Liver (tissue), 9 donors: Measurements from ENCODE around the gene TPRG1L. TPM values are rescaled to one million over a fixed set of nuclear protein-coding genes. Genes with fewer than 3 reads are reported as not detected.
A peak's percentile ranks its signal among the peaks of the same experiment; 100 is the strongest.

Source experiments
- DNase-seq: peaks from one replicate; pipeline ENCODE4 v3.0.0-alpha.2; 2017; ENCODE audit warnings: low spot score
- H3K27ac ChIP-seq, 2 donors: one replicate each; pipeline ENCODE4 v1.7.0; 2013; ENCODE audit warnings: inconsistent platforms in 2 of 2, low read length in 2 of 2, control low read depth in 1 of 2, low read depth in 1 of 2, mild to moderate bottlenecking in 1 of 2
- H3K27me3 ChIP-seq, 4 donors: one replicate each; pipeline versions ENCODE4 v1.6.1 to v1.7.0; 2013; ENCODE audit warnings: low read length in 3 of 4, inconsistent platforms in 1 of 4, mild to moderate bottlenecking in 1 of 4, moderate library complexity in 1 of 4; ENCODE audit not compliant: control insufficient read depth in 4 of 4, insufficient read depth in 4 of 4
- H3K36me3 ChIP-seq, 4 donors: one replicate each; pipeline versions ENCODE4 v1.6.1 to v1.7.0; 2013; ENCODE audit warnings: low read length in 3 of 4, mild to moderate bottlenecking in 3 of 4, low read depth in 1 of 4, moderate library complexity in 1 of 4; ENCODE audit not compliant: control insufficient read depth in 4 of 4, insufficient read depth in 3 of 4
- H3K4me1 ChIP-seq, 4 donors: one replicate each; pipeline versions ENCODE4 v1.6.1 to v1.7.0; 2013; ENCODE audit warnings: low read length in 3 of 4, mild to moderate bottlenecking in 3 of 4, moderate library complexity in 1 of 4; ENCODE audit not compliant: control insufficient read depth in 4 of 4, insufficient read depth in 4 of 4
- H3K4me3 ChIP-seq, 3 donors: one replicate each; pipeline versions ENCODE4 v1.6.1 to v1.7.0; 2013; ENCODE audit warnings: low read length in 3 of 3, control low read depth in 1 of 3, low read depth in 1 of 3, mild to moderate bottlenecking in 1 of 3
- H3K9ac ChIP-seq, 2 donors: one replicate each; pipeline ENCODE4 v1.7.0; 2013; ENCODE audit warnings: low read length in 2 of 2, mild to moderate bottlenecking in 2 of 2, moderate library complexity in 2 of 2, control low read depth in 1 of 2, low read depth in 1 of 2
- H3K9me3 ChIP-seq, 4 donors: one replicate each; pipeline versions ENCODE4 v1.6.1 to v1.7.0; 2013; ENCODE audit warnings: low read length in 3 of 4; ENCODE audit not compliant: control insufficient read depth in 4 of 4
- FOXA1 ChIP-seq: IDR thresholded peaks from 2 replicates; pipeline ENCODE4 v1.6.1; 2016; ENCODE audit warnings: antibody characterized with exemption
- FOXA2 ChIP-seq: IDR thresholded peaks from 2 replicates; pipeline ENCODE4 v1.6.1; 2016; ENCODE audit warnings: antibody characterized with exemption
- GABPA ChIP-seq, 2 donors: IDR thresholded peaks in 1 of 2; conservative IDR thresholded peaks in 1 of 2; 2 replicates each; pipeline ENCODE4 v1.6.1; 2016; ENCODE audit warnings: antibody characterized with exemption in 2 of 2, mild to moderate bottlenecking in 1 of 2, moderate library complexity in 1 of 2
- HNF4G ChIP-seq: IDR thresholded peaks from 2 replicates; pipeline ENCODE4 v1.6.1; 2016; ENCODE audit warnings: antibody characterized with exemption
- JUND ChIP-seq, 2 donors: IDR thresholded peaks; 2 replicates each; pipeline ENCODE4 v1.6.1; 2016; ENCODE audit warnings: antibody characterized with exemption in 2 of 2
- NR2F2 ChIP-seq: IDR thresholded peaks from 2 replicates; pipeline ENCODE4 v1.6.1; 2016; ENCODE audit warnings: antibody characterized with exemption
- RAD21 ChIP-seq, 2 donors: IDR thresholded peaks; 2 replicates each; pipeline ENCODE4 v1.6.1; 2016; ENCODE audit warnings: antibody characterized with exemption in 2 of 2, mild to moderate bottlenecking in 2 of 2
- RXRA ChIP-seq, 2 donors: IDR thresholded peaks; 2 replicates each; pipeline ENCODE4 v1.6.1; 2017 to 2018; ENCODE audit warnings: antibody characterized with exemption in 2 of 2, mild to moderate bottlenecking in 1 of 2
- TAF1 ChIP-seq: conservative IDR thresholded peaks from 2 replicates; pipeline ENCODE4 v1.6.1; 2016; ENCODE audit warnings: antibody characterized with exemption, mild to moderate bottlenecking
- YY1 ChIP-seq: IDR thresholded peaks from 2 replicates; pipeline ENCODE4 v1.6.1; 2016; ENCODE audit warnings: antibody characterized with exemption, mild to moderate bottlenecking
- WGBS: extraction: QIAGEN DNeasy Blood & Tissue Kit; methylation state at CpG from one replicate; pipeline ENCODE4 v1.1.7; 2013; 5-methylcytosine and 5-hydroxymethylcytosine counted together
- polyA plus RNA-seq, 2 donors: library from polyadenylated mRNA; stranded (reverse) in 1 of 2; unstranded in 1 of 2; fragments of 200-250 nt in 1 of 2; fragments of >200 nt in 1 of 2; fragmentation: Nextera tagmentation in 1 of 2; extraction: Ambion mirVana in 1 of 2; gene quantifications; one replicate each; pipeline versions ENCODE4 v1.2.1 to v1.2.3, GENCODE V29; 2013 to 2015
- total RNA-seq, 2 donors: library from RNA; depleted of rRNA; stranded (reverse); fragments of >200 nt; gene quantifications; one replicate each; pipeline ENCODE4 v1.2.3, GENCODE V29; 2014
- TF ChIP-seq, protein P1 (sequence below): IDR thresholded peaks from 2 replicates; pipeline ENCODE4 v1.6.1; 2016; ENCODE audit warnings: antibody characterized with exemption
- TF ChIP-seq, protein P2 (sequence below): IDR thresholded peaks from 2 replicates; pipeline ENCODE4 v1.6.1; 2016; ENCODE audit warnings: antibody characterized with exemption, mild to moderate bottlenecking
- TF ChIP-seq, protein P3 (sequence below): fragments of 150-350 bp; IDR thresholded peaks from 2 replicates; pipeline ENCODE4 v1.5.1; 2017; ENCODE audit warnings: improper control_type of control experiment, low read depth, low read length; ENCODE audit not compliant: missing input control
- donor health status: healthy.
- donor health status: healthy.
- donor health status: healthy.
- donor health status: healthy.
- donor health status: healthy.

Gene TPRG1L
- total and polyA plus RNA-seq, 4 donors: 29.3 to 51.0 (median 43.9) TPM

DNA sequence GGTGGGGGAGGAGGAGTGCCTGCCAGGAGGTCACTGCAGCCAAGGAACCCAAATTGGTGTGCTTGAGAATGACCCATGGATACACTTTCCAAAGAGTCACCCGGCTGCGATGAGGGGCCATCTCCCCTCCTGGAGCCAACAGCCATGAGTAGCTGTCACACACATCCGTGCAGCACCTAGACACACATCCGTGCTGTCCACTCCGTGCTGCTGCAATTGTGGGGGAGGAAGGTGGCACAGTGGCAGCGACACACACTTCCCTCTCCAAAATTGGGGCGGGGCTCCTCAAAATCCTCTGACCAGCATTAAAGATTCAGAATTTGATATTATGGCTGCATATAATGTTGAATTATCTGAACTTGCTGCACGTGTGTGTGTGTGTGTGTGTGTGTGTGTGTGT is 43.3 kb downstream of the TPRG1L start:
- Histone ChIP-seq H3K27ac (no peak overlapping the region), H3K9ac (no peak overlapping the region), H3K9me3 (no peaks in the 10 kb centered on the region), H3K4me1 (peaks cover 5 to 22% (median 8%) of the 10 kb centered on the region in 4 donors), H3K4me3 (no peak overlapping the region), H3K27me3 (no peaks in the 10 kb centered on the region), H3K36me3 (no peaks in the 10 kb centered on the region)
- 75% methylated on average over 8 of the region's 8 CpGs for WGBS
- DNase-seq: no peak
- TF ChIP-seq JUND (IDR thresholded peaks at IDR 0.05) (no peak), NR2F2 (no peak), TAF1 (no peak), GABPA (IDR thresholded peaks at IDR 0.05 in 1 of 2, conservative IDR thresholded peaks at IDR 0.05 in 1 of 2) (no peak), FOXA1 (no peak), RXRA (IDR thresholded peaks at IDR 0.05) (no peak), FOXA2 (no peak), YY1 (no peak), HNF4G (no peak)
- TF ChIP-seq, protein P1, sequence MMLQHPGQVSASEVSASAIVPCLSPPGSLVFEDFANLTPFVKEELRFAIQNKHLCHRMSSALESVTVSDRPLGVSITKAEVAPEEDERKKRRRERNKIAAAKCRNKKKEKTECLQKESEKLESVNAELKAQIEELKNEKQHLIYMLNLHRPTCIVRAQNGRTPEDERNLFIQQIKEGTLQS: no peak
- TF ChIP-seq, protein P2, sequence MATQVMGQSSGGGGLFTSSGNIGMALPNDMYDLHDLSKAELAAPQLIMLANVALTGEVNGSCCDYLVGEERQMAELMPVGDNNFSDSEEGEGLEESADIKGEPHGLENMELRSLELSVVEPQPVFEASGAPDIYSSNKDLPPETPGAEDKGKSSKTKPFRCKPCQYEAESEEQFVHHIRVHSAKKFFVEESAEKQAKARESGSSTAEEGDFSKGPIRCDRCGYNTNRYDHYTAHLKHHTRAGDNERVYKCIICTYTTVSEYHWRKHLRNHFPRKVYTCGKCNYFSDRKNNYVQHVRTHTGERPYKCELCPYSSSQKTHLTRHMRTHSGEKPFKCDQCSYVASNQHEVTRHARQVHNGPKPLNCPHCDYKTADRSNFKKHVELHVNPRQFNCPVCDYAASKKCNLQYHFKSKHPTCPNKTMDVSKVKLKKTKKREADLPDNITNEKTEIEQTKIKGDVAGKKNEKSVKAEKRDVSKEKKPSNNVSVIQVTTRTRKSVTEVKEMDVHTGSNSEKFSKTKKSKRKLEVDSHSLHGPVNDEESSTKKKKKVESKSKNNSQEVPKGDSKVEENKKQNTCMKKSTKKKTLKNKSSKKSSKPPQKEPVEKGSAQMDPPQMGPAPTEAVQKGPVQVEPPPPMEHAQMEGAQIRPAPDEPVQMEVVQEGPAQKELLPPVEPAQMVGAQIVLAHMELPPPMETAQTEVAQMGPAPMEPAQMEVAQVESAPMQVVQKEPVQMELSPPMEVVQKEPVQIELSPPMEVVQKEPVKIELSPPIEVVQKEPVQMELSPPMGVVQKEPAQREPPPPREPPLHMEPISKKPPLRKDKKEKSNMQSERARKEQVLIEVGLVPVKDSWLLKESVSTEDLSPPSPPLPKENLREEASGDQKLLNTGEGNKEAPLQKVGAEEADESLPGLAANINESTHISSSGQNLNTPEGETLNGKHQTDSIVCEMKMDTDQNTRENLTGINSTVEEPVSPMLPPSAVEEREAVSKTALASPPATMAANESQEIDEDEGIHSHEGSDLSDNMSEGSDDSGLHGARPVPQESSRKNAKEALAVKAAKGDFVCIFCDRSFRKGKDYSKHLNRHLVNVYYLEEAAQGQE: no peak
- TF ChIP-seq, protein P3, sequence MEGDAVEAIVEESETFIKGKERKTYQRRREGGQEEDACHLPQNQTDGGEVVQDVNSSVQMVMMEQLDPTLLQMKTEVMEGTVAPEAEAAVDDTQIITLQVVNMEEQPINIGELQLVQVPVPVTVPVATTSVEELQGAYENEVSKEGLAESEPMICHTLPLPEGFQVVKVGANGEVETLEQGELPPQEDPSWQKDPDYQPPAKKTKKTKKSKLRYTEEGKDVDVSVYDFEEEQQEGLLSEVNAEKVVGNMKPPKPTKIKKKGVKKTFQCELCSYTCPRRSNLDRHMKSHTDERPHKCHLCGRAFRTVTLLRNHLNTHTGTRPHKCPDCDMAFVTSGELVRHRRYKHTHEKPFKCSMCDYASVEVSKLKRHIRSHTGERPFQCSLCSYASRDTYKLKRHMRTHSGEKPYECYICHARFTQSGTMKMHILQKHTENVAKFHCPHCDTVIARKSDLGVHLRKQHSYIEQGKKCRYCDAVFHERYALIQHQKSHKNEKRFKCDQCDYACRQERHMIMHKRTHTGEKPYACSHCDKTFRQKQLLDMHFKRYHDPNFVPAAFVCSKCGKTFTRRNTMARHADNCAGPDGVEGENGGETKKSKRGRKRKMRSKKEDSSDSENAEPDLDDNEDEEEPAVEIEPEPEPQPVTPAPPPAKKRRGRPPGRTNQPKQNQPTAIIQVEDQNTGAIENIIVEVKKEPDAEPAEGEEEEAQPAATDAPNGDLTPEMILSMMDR: no peak

- Histone ChIP-seq H3K4me1 (peaks cover 5 to 22% (median 8%) of the 10 kb centered on the region in 4 donors), H3K9me3 (no peaks in the 10 kb centered on the region), H3K9ac (no peak overlapping the region), H3K36me3 (no peaks in the 10 kb centered on the region), H3K27ac (no peak overlapping the region), H3K27me3 (no peaks in the 10 kb centered on the region), H3K4me3 (no peak overlapping the region)
- TF ChIP-seq RAD21 (IDR thresholded peaks at IDR 0.05) (no peak), RXRA (IDR thresholded peaks at IDR 0.05) (peak; percentile 10 to 72), GABPA (IDR thresholded peaks at IDR 0.05 in 1 of 2, conservative IDR thresholded peaks at IDR 0.05 in 1 of 2) (peak in 1 of 2 donors; percentile 52), FOXA1 (no peak), NR2F2 (no peak)
- peak; percentile 73 for DNase-seq
- 17% methylated on average over 30 of the region's 30 CpGs for WGBS
Observed at GRCh38 chr1:3668585-3669300, 43.9 kb downstream of the TPRG1L start.
